Activated CD8-positive, alpha-beta memory T cell treated with anti-CD3 and anti-CD28 coated beads for 4 hours (primary cell): ENCODE results near the gene EBI3.
A peak's percentile ranks its signal among the peaks of the same experiment; 100 is the strongest.
"Not testable (repeated sequence)": the region's sequence is repeated elsewhere in the genome, so short reads cannot be mapped to it uniquely, and the experiment has no call there.

ENCODE experiments used
- DNase-seq, 2 donors: peaks; one replicate each; pipeline ENCODE4 v3.0.0-alpha.2; 2020; ENCODE audit warnings: low read depth in 2 of 2

EBI3 gene

DNA sequence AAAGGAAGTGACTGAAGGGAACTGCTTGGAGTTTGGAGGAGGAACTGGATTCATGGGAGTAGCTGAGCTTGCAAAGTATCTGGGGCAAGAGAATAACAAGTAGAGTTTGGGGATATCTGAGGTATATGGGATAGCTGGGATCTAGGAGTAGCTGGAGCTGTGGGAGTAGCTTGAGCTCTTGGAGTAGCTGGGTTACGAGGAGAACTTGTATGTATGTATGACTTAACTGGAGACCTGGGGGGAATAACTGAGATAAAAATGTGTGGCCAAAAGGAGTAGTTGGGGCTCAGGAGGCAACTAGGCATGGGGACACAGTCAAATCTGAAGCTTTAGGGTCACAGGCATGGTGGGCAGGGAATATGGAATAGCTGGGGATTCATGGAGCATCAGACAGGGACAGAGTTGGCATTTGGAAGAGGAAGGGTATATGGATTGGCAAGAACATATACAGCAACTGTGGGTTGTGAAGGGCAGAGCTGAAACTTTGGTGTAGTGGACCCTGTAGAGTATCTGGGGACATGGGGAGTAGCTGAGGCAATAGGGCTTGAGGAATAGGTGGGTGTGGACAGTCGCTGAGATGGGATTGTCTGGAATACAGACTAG, 28.3 kb upstream of the EBI3 start:
- no peak for DNase-seq

DNA sequence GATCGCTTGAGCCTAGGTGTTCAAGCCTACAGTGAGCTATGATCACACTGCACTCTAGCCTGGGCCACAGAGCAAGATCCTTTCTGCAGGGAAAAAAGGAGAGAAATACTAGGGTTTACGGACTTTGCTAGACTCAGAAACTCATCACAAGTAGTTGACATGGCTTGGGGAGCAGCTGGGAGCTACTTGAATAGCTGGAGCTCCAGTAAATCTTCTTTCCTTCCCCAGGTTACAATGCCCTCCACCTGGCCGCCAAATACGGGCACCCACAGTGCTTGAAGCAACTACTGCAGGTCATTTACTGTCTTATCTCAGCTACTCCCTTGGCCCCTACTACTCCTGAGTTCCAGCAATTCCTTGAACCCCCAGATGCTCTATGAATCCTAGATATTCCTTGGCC, 27.5 kb upstream of the EBI3 start:
- DNase-seq, result no peak

DNA sequence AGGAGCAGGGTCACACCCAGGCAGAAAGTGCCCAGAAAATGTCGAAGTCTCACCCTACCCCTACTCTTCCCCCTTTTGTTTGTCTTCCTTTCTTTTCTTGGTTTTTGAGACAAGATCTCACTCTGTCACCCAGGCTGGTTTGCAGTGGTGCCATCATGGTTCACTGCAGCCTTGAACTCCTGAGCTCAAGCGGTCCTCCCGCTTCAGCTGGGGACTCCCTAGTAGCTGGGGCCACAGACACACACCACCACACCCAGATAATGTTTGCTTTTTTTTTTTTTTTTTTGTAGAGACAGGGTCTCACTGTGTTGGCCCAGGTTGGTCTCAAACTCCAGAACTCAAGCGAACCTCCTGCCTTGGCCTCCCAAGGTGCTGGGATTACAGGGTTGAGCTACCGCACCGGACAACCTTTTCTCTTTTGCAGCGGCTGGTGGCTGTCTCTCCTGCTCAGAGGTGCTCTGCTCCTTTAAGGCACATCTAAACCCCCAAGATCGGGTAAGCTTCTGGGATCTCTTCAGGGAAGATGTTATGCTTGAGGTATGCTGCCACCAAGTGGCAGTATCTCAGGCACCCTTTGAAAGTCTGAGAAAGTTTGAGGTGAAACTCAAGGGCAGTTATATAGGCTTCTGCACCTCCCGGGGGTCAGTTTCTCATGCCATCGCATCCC, 22.4 kb upstream of the EBI3 start:
- DNase-seq, result no peak

DNA sequence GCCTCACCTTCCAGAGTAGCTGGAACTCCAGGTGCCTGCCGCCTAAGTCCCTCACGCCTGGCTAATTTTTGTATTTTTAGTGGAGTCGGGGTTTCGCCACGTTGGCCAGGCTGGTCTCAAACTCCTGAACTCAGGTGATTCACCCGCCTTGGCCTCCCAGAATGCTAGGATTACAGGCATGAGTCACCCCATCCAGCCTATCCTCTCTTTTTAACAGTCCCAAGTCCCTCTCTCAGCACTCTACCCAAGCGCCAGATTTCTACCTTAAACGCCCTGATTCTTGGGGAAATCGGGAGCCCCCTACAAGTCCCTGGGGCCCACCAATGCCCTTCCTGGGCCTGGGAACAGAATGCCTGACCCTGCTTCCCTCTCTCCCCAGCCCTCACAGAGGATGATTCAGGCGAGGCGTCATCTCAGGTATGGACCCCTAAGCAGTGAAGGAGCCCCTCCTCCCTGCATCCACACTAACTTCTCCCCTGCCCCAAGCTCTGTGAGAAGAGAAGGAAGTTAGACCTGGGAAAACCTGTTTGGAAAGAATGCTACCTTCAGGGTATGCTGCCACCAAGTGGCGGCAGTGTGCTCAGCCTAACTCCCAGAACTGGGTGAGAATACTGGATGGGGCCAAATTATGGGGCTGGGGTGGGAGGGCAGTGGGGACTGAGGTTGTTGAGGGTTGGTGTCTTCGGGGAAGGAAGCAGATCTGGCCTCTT, 20.8 kb upstream of the EBI3 start:
- no peak for DNase-seq

DNA sequence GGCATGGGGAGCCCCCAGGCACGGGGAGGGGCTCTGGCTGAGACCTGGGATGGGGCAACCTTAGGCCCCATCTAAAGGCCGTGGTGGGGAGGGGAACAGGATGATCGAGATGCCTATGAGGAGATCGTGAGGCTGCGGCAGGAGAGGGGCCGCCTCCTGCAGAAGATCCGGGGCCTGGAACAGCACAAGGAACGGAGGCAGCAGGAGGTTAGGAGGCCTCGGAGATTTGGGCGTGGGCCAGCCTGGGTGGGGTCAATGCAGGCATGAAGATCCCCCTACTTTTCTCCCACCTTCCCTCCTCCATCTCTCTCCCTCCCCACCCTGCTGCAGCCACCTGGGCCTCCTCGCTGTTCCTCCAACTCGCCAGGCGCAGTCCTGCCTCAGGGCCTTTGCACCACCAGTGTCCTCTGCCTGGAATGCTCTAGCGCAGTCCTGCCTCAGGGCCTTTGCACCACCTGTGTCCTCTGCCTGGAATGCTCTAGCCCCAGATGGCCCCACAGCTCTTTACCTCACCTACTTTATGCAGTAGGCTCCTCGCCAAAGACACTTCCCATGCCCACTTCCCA, 19.1 kb upstream of the EBI3 start:
- no peak for DNase-seq

DNA sequence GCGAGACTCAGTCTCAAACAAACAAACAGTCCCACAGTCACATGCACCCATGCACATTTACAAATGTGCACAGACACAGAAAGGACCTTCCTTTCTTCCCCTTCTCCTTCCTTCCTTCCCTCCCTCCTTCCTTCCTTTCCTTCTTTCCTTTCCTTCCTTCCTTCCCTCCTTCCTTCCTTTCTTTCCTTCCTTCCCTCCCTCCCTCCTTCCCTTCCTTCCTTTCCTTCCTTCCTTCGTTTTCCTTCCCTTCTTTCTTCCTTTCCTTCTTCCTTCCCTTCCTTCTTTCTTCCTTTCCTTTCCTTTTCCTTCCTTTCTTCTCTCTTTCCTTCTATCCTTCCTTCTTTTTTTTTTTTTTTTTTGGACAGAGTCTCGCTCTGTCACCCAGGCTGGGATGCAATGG, 16.2 kb upstream of the EBI3 start:
- DNase-seq, result no peak

DNA sequence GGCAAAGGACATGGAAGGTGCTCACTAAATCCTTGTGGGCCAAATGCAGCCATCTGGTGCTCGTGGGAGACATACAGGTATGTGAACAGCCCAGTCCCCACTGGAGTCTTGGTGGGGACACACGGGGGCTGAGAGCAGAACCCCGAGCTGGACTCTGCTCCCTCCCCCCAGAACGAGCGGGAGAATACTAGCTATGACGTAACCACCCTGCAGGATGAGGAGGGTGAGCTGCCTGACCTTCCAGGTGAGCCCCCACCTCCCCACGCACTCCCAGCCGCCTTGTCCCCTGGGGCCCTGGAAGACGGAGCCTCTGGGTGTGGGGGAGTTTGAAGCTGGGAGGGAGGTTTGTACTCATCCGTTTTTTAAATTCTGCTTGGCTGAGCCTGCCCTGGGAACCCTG, 13.5 kb upstream of the EBI3 start:
- no peak for DNase-seq

DNA sequence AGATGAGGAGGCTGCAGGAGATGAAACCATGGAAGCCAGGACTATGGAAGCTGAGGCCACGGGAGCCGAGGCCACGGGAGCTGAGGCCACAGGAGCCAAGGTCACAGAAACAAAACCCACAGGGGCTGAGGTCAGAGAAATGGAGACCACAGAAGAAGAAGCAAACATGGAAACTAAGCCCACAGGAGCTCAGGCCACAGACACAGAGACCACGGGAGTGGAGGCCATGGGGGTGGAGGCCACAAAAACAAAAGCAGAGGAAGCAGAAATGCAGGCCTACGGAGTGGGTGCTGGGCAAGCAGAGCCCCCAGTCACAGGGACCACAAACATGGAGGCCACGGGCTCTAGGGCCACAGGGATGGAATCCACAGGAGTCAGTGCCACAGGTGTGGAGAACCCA, 12.5 kb upstream of the EBI3 start:
- no peak for DNase-seq

DNA sequence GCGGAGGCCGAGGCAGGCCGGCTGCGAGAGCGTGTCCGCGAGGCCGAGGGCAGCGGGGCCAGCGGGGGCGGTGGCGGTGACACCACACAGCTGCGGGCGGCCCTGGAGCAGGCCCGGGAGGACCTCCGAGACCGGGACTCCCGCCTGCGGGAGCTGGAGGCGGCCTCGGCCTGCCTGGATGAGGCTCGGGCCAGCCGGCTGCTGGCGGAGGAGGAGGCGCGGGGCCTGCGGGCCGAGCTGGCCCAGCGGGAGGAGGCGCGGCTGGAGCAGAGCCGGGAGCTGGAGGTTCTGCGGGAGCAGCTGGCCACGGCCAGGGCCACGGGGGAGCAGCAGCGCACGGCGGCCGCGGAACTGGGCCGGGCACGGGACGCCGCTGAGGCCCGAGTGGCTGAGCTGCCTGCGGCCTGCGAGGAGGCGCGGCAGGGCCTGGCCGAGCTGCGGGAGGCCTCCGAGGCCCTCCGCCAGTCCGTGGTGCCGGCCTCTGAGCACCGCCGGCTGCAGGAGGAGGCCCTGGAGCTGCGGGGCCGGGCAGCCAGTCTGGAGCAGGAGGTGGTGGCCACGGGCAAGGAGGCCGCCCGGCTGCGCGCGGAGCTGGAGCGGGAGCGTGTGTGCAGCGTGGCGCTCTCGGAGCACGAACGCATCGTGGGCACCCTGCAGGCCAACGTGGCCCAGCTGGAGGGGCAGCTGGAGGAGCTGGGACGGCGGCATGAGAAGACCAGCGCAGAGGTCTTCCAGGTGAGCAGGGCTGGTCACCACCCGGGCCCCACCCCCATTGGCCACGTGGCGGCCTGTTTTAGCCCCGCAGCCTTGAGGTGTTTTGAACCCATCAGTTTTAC, 11.7 kb upstream of the EBI3 start:
- no peak for DNase-seq

DNA sequence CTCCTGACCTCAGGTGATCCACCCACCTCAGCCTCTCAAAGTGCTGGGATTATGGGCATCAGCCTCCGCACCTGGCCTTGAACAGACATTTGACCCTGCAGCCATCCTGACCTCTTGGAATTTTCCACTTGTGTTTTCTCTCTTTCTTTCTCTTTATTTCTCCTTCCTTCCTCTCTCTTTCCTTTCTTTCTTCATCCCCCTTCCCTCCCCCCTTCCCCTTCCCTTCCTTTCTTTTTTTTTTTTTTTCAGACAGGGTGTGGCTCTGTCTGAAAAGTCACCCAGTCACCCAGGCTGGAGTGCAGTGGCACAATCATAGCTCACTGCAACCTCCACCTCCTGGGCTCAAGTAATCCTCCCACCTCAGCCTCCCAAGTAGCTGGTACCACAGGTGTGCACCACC, 10.8 kb upstream of the EBI3 start:
- not testable (repeated sequence) for DNase-seq

DNA sequence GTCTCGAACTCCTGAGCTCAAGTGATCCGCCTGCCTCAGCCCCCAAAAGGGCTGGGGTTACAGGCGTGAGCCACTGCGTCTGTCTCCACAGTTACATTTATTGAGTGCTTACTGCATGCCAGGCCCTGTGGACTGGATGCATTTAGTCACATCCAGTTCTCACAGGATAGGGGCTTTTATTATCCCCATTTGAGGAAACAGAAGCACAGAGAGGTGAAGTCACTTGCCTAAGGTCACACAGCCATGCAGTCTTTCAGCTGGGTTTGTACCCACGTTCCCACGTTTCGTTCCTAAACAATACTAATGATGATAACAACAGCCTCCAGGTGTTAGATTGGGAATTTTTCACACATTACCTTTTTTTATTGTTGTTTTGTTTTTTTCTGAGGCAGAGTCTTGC, 9.1 kb upstream of the EBI3 start:
- DNase-seq, result no peak

DNA sequence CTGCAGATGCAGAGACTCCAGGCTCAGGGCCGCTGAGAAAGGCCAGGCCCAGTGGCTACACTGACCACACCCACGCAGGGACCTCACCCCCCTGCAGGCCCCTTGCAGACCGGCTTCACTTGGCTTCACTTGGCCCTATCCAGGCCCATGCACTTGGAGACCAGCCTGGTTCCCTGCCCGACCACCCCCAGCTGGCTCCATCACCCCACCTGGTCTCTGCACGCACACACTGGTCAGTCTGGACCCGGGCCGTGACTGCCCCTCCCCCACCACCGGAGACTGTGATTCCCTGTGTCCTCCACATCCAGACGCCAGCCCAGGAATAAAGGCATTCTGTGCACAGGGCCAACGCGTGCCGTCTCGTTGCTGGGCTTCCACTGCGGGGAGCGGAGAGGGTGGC, 4.9 kb upstream of the EBI3 start:
- DNase-seq, result no peak

DNA sequence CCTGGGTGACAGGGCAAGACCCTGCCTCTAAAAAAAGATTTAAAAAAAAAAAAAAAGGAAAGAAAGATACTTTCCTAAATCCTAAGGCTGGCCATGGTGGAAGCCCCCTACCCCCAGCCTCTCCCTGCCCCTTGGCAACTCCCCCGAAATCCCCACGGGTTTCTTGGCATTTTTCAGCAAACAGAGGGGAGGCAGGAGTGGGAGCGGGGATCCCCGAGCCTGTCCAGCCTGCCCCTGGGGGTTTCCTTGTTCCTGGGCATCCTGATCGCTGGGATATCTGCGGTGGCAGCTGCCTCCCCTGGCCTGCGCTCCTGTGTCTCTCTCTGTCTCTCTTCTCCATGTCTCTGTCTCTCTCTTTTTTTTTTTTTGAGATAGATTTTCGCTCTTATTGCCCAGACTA, 3.4 kb upstream of the EBI3 start:
- no peak for DNase-seq

DNA sequence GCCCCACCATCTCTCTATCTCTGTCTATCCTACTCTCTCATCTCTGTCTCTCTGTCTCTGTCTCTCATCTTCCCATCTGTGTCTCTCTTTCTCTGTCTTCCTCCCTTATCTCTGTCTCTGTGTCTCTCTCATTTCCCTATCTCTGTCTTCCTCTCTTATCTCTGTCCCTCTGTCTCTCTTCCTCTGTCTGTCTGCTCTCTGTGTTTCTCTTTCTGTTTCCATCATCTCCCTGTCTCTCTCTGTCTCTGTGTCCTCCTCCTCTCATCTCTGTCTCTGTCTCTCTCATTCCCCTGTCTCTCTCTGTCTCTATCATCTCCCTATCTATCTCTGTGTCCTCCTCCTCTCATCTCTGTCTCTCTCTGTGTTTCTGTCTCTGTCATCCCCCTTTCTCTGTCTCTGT, 1.6 kb upstream of the EBI3 start:
- DNase-seq, result no peak

DNA sequence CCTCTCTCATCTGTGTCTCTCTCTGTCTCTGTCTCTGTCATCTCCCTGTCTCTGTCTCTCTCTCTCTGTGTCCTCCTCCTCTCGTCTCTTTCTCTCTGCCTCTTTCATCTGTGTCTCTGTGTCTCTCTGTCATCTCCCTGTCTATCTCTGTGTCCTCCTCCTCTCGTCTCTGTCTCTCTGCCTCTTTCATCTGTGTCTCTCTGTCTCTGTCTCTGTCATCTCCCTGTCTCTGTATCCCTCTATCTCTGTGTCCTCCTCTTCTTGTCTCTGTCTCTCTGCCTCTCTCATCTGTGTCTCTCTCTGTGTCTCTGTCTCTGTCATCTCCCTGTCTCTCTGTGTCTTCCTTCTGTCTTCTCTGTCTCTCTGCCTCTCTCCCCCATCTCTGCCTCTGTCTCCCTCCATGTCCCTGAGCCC, 551 bp upstream of the EBI3 start:
- DNase-seq, result no peak

DNA sequence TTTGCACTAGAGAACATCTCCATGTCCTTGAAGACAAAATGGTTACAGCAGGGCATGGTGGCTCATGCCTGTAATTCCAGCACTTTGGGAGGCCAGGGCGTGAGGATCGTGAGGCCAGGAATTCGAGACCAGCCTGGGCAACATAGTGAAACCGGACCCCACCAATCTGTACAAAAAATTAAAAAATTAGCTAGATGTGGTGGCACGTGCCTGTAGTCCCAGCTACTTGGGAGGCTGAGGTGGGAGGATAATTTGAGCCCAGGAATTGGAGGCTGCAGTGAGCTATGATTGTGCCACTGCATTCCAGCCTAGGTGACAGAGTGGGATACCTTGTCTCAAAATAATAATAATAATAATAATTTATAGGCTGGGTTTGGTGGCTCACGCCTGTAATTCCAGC, 914 bp downstream of the EBI3 start:
- DNase-seq, result not testable (repeated sequence)

DNA sequence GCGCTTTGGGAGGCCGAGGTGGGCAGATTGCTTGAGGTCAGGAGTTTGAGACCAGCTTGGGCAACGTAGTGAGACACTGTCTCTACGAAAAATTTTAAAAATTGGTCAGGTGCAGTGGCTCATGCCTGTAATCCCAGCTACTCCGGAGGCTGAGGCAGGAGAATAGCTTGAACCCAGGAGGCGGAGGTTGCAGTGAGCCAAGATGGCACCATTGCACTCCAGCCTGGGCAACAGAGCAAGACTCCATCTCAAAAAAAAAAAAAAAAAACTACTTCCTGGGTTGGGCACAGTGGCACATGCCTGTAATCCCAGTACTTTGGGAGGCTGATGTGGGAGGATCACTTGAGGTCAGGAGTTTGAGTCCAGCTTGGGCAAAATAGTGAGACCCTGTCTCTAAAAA, 2.2 kb downstream of the EBI3 start:
- not testable (repeated sequence) for DNase-seq

DNA sequence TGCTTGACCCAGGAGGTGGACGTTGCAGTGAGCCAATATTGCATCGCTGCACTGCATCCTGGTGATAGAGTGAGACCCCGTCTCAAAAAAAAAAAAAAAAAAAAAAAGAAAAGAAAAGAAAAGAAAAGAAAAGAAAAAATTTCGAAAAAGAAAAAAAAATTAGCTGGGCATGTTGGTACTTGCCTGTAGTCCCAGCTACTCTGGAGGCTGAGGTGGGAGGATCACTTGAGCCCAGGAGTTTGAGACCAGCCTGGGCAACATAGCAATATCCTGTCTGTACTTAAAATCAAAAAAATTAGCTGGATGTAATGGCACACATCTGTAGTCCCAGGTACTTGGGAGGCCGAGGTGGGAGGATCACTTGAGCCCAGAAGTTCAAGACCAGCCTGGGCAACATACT, 2.8 kb downstream of the EBI3 start:
- not testable (repeated sequence) for DNase-seq

DNA sequence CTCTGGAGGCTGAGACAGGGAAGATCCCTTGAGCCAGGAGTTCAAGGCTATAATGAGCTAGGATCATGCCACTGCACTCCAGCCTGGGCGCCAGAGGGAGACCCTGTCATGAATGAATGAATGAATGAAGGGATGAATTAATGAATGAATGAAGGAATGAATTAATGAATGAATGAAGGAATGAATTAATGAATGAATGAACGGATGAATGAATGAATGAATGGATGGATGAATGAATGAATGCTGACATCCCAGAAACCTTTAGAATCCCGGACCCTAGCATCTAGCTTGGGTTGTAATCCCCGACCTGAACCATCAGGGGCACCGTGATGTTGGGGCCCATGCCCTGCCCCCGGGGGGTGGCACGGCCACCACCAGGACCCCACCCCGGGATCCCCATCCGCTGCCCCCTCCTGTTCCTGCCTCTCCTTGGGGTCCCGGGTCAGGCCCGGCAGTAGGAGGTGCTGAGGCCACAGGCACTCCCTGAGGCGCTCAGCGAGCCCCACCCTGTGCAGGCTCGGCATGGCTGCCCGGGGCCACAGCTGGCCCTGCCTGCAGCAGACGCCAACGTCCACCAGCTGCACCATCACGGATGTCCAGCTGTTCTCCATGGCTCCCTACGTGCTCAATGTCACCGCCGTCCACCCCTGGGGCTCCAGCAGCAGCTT, 3.4 kb downstream of the EBI3 start:
- no peak for DNase-seq

DNA sequence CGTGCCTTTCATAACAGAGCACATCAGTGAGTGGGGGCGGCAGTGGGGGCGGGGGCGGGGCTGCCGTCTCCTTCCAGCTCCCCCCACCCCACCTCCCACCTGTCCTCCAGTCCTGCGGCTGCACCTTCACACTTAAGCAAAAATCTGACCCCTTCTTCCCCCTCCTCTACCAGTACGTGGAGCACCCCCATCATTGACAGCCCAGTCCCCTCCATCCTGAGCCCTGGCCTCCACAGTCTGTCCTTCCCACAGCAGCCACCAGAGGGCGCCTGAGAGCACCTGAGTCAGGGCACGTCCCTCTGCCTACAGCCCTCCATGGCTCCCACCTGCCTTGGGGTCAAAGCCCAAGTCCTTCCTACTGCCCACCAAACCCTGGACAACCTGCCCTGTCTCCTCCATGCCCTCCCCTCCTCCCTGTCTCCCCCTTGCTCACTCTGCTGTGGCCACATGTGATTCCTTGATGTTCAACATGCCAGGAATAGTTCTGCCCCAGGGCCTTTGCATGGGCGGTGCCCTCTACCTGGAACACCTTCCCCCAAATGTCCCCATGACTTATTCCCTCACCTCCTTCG, 4.0 kb downstream of the EBI3 start:
- DNase-seq, result peak; percentile 27 to 36

DNA sequence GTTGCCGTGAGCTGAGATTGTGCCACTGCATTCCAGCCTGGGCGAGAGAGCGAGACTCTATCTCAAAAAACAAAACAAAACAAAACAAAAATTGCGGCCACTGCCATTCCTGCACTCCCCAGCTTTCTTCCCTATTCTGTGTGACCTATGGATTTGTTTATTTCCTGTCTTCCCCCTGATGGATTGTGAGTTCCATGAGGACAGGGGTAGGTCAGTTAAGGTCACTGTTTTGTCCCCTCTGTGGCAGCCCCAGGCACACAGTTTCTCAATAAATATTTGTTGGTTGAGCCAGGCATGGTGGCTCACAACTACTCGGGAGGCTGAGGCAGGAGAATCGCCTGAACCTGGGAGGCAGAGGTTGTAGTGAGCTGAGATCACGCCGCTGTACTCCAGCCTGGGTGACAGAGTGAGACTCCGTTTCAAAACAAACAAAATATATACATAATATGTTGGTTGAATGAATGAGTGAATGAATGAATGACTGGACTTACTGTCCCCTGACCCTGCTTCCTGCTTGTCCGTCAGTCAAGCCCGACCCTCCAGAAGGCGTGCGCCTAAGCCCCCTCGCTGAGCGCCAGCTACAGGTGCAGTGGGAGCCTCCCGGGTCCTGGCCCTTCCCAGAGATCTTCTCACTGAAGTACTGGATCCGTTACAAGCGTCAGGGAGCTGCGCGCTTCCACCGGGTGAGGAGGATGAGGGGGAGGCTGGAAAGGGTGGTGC, 5.0 kb downstream of the EBI3 start:
- DNase-seq, result no peak
